ENCODE measurements around the gene CCDC121. TPM values are rescaled to one million over a fixed set of nuclear protein-coding genes. Genes with fewer than 3 reads are reported as not detected.
A peak's percentile ranks its signal among the peaks of the same experiment; 100 is the strongest.

Gene CCDC121, protein sequence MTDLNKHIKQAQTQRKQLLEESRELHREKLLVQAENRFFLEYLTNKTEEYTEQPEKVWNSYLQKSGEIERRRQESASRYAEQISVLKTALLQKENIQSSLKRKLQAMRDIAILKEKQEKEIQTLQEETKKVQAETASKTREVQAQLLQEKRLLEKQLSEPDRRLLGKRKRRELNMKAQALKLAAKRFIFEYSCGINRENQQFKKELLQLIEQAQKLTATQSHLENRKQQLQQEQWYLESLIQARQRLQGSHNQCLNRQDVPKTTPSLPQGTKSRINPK
- total RNA-seq, result 1.6 to 2.7 TPM (median 1.7 TPM) in 3 replicates
- long read RNA-seq, partial matches to known transcripts, result 0 of 5 reads
- long read RNA-seq, other reads (novel, unspliced or antisense), result 2 of 5 reads

- Mint-ChIP-seq H3K36me3 (ENCODE audit: low read depth) (peaks cover 12% of the 10 kb centered on the region), H3K27me3 (ENCODE audit: low read depth) (no peaks in the 10 kb centered on the region), H3K27ac (ENCODE audit: unreplicated experiment) (no peak within 1 kb of the TSS), H3K4me1 (ENCODE audit: low read depth) (peaks cover 25% of the 10 kb centered on the region), H3K4me3 (ENCODE audit: unreplicated experiment) (no peak within 1 kb of the TSS), H3K9me3 (ENCODE audit: low read depth) (no peaks in the 10 kb centered on the region)
- peak; percentile 91 for DNase-seq (ENCODE audit: low spot score)
- TF ChIP-seq, protein P1, sequence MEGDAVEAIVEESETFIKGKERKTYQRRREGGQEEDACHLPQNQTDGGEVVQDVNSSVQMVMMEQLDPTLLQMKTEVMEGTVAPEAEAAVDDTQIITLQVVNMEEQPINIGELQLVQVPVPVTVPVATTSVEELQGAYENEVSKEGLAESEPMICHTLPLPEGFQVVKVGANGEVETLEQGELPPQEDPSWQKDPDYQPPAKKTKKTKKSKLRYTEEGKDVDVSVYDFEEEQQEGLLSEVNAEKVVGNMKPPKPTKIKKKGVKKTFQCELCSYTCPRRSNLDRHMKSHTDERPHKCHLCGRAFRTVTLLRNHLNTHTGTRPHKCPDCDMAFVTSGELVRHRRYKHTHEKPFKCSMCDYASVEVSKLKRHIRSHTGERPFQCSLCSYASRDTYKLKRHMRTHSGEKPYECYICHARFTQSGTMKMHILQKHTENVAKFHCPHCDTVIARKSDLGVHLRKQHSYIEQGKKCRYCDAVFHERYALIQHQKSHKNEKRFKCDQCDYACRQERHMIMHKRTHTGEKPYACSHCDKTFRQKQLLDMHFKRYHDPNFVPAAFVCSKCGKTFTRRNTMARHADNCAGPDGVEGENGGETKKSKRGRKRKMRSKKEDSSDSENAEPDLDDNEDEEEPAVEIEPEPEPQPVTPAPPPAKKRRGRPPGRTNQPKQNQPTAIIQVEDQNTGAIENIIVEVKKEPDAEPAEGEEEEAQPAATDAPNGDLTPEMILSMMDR (IDR thresholded peaks at IDR 0.05), result no peak
These were observed at the start of gene CCDC121, which contains the start of gene GPN1 for GRCh38 chr2:27628767-27629709. Gene CCDC121, minus strand, starts transcription at chr2:27629012. Its CDS starts 1,213 bp downstream, at chr2:27627799. Gene GPN1, plus strand, starts transcription at chr2:27629050. Its CDS starts 9 bp downstream, at chr2:27629059.

GRCh38 chr2:27672723-27673486 is 44.1 kb upstream of the CCDC121 start:
- Mint-ChIP-seq H3K36me3 (ENCODE audit: low read depth) (peaks cover 25% of the 10 kb centered on the region), H3K4me1 (ENCODE audit: low read depth) (no peaks in the 10 kb centered on the region), H3K9me3 (ENCODE audit: low read depth) (no peaks in the 10 kb centered on the region), H3K27ac (ENCODE audit: unreplicated experiment) (no peak overlapping the region), H3K4me3 (ENCODE audit: unreplicated experiment) (no peak overlapping the region), H3K27me3 (ENCODE audit: low read depth) (no peaks in the 10 kb centered on the region)
- TF ChIP-seq, protein P1 (IDR thresholded peaks at IDR 0.05), result no peak
- DNase-seq (ENCODE audit: low spot score), result no peak

DNA sequence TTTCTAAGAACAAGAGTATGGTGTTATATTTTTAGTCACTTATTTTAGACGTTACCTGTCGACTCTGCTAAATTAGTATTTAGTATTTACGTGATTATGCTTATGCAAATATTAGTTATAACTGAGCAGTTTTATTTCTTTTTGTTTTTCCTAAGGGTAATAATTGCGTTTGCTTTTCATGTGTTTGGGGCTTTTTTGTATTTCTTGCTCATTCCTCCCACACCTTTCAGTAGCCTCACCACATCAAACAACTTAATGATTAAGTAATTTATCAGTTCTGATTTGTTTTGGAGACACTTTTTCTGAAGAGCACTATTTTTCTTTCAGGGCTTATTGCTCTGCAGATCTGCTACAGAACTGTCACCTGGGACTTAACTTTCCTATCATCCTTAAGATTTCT is 42.4 kb upstream of the CCDC121 start:
- no peak overlapping the region for H3K27ac Mint-ChIP-seq (ENCODE audit: unreplicated experiment)
- peaks cover 3% of the 10 kb centered on the region for H3K4me1 Mint-ChIP-seq (ENCODE audit: low read depth)
- no peaks in the 10 kb centered on the region for H3K27me3 Mint-ChIP-seq (ENCODE audit: low read depth)
- H3K9me3 Mint-ChIP-seq (ENCODE audit: low read depth), result no peaks in the 10 kb centered on the region
- peaks cover 23% of the 10 kb centered on the region for H3K36me3 Mint-ChIP-seq (ENCODE audit: low read depth)
- H3K4me3 Mint-ChIP-seq (ENCODE audit: unreplicated experiment), result no peak overlapping the region
- TF ChIP-seq, protein P1 (IDR thresholded peaks at IDR 0.05), result no peak
- no peak for DNase-seq (ENCODE audit: low spot score)

DNA sequence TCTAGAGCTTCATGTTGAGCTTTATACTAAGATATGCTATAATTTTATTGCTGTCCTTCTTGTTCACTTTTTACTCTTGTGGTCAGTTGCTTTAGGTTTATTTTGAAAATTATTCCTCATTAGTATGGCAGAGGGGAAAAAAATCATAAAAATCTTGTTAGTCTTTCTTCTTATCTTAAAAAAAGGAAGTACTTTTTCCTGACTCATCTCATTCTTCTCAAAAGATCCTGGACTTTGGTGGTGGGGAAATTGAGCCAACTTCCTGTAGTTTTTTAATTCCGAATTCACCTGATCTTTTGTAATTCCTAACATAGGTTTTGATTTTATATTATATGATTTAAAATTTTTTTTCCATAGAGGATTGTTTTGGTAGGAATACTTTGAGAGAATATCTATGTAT is 38.6 kb upstream of the CCDC121 start:
- Mint-ChIP-seq H3K27me3 (ENCODE audit: low read depth) (no peaks in the 10 kb centered on the region), H3K9me3 (ENCODE audit: low read depth) (no peaks in the 10 kb centered on the region)
- TF ChIP-seq, protein P1 (IDR thresholded peaks at IDR 0.05), result no peak

More for the DNA sequence above, 38.6 kb upstream of the CCDC121 start:
- peaks cover 15% of the 10 kb centered on the region for H3K36me3 Mint-ChIP-seq (ENCODE audit: low read depth)
- DNase-seq (ENCODE audit: low spot score), result no peak
- H3K27ac Mint-ChIP-seq (ENCODE audit: unreplicated experiment), result no peak overlapping the region
- no peak overlapping the region for H3K4me3 Mint-ChIP-seq (ENCODE audit: unreplicated experiment)
- peaks cover 28% of the 10 kb centered on the region for H3K4me1 Mint-ChIP-seq (ENCODE audit: low read depth)

Measured in chondrocyte (in vitro differentiated cells).